HepG2 (cell line): Measurements from ENCODE around the gene RINL. TPM values are rescaled to one million over a fixed set of nuclear protein-coding genes. Genes with fewer than 3 reads are reported as not detected.

ENCODE experiments used
- AGO1 ChIP-seq: fragments of 200-400 bp; formaldehyde crosslinking; IDR thresholded peaks from 2 replicates; pipeline ENCODE4 v1.6.1; 2017; ENCODE audit warnings: mild to moderate bottlenecking, low read depth, low read length, moderate library complexity; ENCODE audit not compliant: poor library complexity, severe bottlenecking
- CAMTA2 ChIP-seq: sonication (generic); formaldehyde crosslinking; IDR thresholded peaks from 2 replicates; pipeline ENCODE4 v1.4.0; 2020; ENCODE audit warnings: mild to moderate bottlenecking, missing genetic modification reagents, borderline replicate concordance
- HNRNPLL ChIP-seq: fragments of 200-400 bp; formaldehyde crosslinking; IDR thresholded peaks from 2 replicates; pipeline ENCODE4 v1.6.1; 2017; ENCODE audit warnings: mild to moderate bottlenecking, low read depth, low read length; ENCODE audit not compliant: poor library complexity, severe bottlenecking
- KDM2A ChIP-seq: sonication (generic); formaldehyde crosslinking; IDR thresholded peaks from 2 replicates; pipeline ENCODE4 v1.4.0; 2020; ENCODE audit warnings: low read depth, missing genetic modification reagents, borderline replicate concordance
- NCOR1 ChIP-seq: fragments of 200-600 bp; sonication (generic); IDR thresholded peaks from 2 replicates; pipeline ENCODE4 v1.7.0; 2017; ENCODE audit warnings: antibody characterized with exemption, low read length, borderline replicate concordance
- POLR2AphosphoS5 ChIP-seq: IDR thresholded peaks from 2 replicates; pipeline ENCODE4 v1.6.1; 2012; ENCODE audit warnings: low read depth, low read length
- SATB2 ChIP-seq: sonication (generic); formaldehyde crosslinking; IDR thresholded peaks from 2 replicates; pipeline ENCODE4 v1.5.0; 2020; ENCODE audit warnings: missing genetic modification reagents
- SKI ChIP-seq: fragments of 450-650 bp; IDR thresholded peaks from one replicate; pipeline ENCODE4 v1.6.1; 2018; ENCODE audit warnings: mild to moderate bottlenecking; ENCODE audit not compliant: partially characterized antibody
- STAT5B ChIP-seq: sonication (generic); formaldehyde crosslinking; IDR thresholded peaks from 2 replicates; pipeline ENCODE4 v1.4.0; 2020; ENCODE audit warnings: missing genetic modification reagents
- TFDP2 ChIP-seq: sonication (generic); formaldehyde crosslinking; IDR thresholded peaks from 2 replicates; pipeline ENCODE4 v1.4.0; 2020; ENCODE audit warnings: missing genetic modification reagents
- THYN1 ChIP-seq: sonication (generic); formaldehyde crosslinking; IDR thresholded peaks from 2 replicates; pipeline ENCODE4 v1.8.1; 2023; ENCODE audit warnings: low read depth, mild to moderate bottlenecking, moderate library complexity, missing genetic modification reagents, borderline replicate concordance
- ZBTB20 ChIP-seq: sonication (generic); formaldehyde crosslinking; IDR thresholded peaks from 2 replicates; pipeline ENCODE4 v1.8.1; 2023; ENCODE audit warnings: missing genetic modification reagents, low read depth, mild to moderate bottlenecking, borderline replicate concordance
- ZMYM2 ChIP-seq: sonication (generic); formaldehyde crosslinking; IDR thresholded peaks from 2 replicates; pipeline ENCODE4 v1.8.0; 2022; ENCODE audit warnings: mild to moderate bottlenecking, missing genetic modification reagents
- ZNF33B ChIP-seq: sonication (generic); formaldehyde crosslinking; IDR thresholded peaks from 2 replicates; pipeline ENCODE4 v1.5.1; 2020; ENCODE audit warnings: mild to moderate bottlenecking, missing genetic modification reagents
- ZNF383 ChIP-seq: sonication (generic); formaldehyde crosslinking; IDR thresholded peaks from 2 replicates; pipeline ENCODE4 v1.4.0; 2020; ENCODE audit warnings: missing genetic modification reagents, mild to moderate bottlenecking, borderline replicate concordance
- ZNF546 ChIP-seq: sonication (generic); formaldehyde crosslinking; conservative IDR thresholded peaks from 2 replicates; pipeline ENCODE4 v1.8.1; 2023; ENCODE audit warnings: mild to moderate bottlenecking, missing genetic modification reagents
- ZNF558 ChIP-seq: sonication (generic); formaldehyde crosslinking; IDR thresholded peaks from 2 replicates; pipeline ENCODE4 v1.9.0; 2022; ENCODE audit warnings: mild to moderate bottlenecking, missing genetic modification reagents, borderline replicate concordance
- ZNF766 ChIP-seq: sonication (generic); formaldehyde crosslinking; IDR thresholded peaks from 2 replicates; pipeline ENCODE4 v1.5.0; 2020; ENCODE audit warnings: missing genetic modification reagents, borderline replicate concordance
- ZSCAN12 ChIP-seq: sonication (generic); formaldehyde crosslinking; IDR thresholded peaks from 2 replicates; pipeline ENCODE4 v1.9.0; 2021; ENCODE audit warnings: mild to moderate bottlenecking, missing genetic modification reagents
- polyA plus RNA-seq, 8 experiments: library from polyadenylated mRNA; depleted of rRNA in 3 of 8; stranded (reverse) in 7 of 8; unstranded in 1 of 8; fragments of >200 nt; fragmentation: Illumina TruSeq in 4 of 8; extraction: Trizol in 4 of 8; gene quantifications; 2 replicates each; pipeline versions ENCODE4 v1.2.1 to v1.2.3, GENCODE V29; 2011 to 2016; ENCODE audit warnings: low read depth in 4 of 8, missing spikeins in 1 of 8, mixed read lengths in 1 of 8; ENCODE audit not compliant: insufficient read depth in 1 of 8
- total RNA-seq, 5 experiments: library from RNA; depleted of rRNA; stranded (reverse); fragments of >200 nt; fragmentation: Illumina TruSeq; extraction: Trizol; gene quantifications; 2 replicates each; pipeline ENCODE4 v1.2.3, GENCODE V29; 2016; ENCODE audit warnings: low read depth in 1 of 5
- TF ChIP-seq, protein P1 (sequence below): sonication (generic); formaldehyde crosslinking; IDR thresholded peaks from 2 replicates; pipeline ENCODE4 v1.4.0; 2020; ENCODE audit warnings: missing genetic modification reagents, borderline replicate concordance
- TF ChIP-seq, protein P2 (sequence below): sonication (generic); formaldehyde crosslinking; IDR thresholded peaks from 2 replicates; pipeline ENCODE4 v1.8.0; 2022; ENCODE audit warnings: missing genetic modification reagents, low read depth, mild to moderate bottlenecking, borderline replicate concordance
- TF ChIP-seq, protein P3 (sequence below): sonication (generic); formaldehyde crosslinking; IDR thresholded peaks from 2 replicates; pipeline ENCODE4 v1.5.0; 2020; ENCODE audit warnings: mild to moderate bottlenecking, missing genetic modification reagents, moderate library complexity

RINL gene
- total and polyA plus RNA-seq, 2 of the 13 experiments (the other 11 are each of a cell fraction or from before 2014, with no cell fraction given), result 11.4 to 18.0 TPM

DNA sequence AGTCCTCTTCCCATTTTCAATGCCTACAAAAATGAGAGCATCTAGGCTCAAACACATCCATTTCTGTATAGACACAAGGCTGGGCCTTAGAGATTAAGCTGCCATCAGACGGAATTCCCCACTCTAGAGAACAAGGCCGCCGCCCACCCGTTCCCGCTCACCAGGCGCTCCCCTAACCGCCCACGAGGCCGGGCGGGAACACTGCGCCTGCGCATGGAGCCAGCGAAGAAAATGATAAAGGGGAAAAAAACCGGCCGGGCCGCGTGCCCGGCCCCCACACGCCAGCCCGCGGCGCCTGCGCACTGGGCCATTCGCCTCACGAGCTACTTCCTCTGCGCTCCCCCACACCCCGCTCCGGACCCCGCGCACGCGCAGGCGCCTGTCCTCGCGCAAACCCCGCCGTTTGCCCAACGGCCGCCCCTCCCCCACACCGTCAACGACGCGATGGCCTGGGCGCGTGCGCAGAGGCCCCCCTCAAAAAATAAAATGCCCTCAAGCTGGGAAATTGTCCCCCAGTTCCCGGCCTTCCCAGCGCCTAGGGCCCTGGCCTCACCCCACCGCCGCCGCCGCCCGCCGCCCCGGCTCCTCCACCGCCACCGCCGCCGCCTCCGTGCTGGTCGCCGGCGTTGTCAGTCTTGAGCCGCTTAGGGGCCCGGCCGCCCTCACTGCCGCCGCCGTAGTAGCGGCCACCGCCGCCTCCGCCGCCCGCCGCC, 28.8 kb downstream of the RINL start (continued):
- TF ChIP-seq, protein P1, sequence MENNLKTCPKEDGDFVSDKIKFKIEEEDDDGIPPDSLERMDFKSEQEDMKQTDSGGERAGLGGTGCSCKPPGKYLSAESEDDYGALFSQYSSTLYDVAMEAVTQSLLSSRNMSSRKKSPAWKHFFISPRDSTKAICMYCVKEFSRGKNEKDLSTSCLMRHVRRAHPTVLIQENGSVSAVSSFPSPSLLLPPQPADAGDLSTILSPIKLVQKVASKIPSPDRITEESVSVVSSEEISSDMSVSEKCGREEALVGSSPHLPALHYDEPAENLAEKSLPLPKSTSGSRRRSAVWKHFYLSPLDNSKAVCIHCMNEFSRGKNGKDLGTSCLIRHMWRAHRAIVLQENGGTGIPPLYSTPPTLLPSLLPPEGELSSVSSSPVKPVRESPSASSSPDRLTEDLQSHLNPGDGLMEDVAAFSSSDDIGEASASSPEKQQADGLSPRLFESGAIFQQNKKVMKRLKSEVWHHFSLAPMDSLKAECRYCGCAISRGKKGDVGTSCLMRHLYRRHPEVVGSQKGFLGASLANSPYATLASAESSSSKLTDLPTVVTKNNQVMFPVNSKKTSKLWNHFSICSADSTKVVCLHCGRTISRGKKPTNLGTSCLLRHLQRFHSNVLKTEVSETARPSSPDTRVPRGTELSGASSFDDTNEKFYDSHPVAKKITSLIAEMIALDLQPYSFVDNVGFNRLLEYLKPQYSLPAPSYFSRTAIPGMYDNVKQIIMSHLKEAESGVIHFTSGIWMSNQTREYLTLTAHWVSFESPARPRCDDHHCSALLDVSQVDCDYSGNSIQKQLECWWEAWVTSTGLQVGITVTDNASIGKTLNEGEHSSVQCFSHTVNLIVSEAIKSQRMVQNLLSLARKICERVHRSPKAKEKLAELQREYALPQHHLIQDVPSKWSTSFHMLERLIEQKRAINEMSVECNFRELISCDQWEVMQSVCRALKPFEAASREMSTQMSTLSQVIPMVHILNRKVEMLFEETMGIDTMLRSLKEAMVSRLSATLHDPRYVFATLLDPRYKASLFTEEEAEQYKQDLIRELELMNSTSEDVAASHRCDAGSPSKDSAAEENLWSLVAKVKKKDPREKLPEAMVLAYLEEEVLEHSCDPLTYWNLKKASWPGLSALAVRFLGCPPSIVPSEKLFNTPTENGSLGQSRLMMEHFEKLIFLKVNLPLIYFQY (CRISPR knock-in tag), result no peak
- TF ChIP-seq ZMYM2 (CRISPR knock-in tag) (no peak), ZNF558 (CRISPR knock-in tag) (peak; percentile 75; the same call in 1 of the 2 replicates), THYN1 (CRISPR knock-in tag) (no peak), ZNF546 (CRISPR knock-in tag) (0 out of 2 replicates have a peak, but pooled peaks have one; percentile 43), STAT5B (CRISPR knock-in tag) (no peak), ZNF33B (CRISPR knock-in tag) (no peak), TFDP2 (CRISPR knock-in tag) (peak; percentile 89), KDM2A (CRISPR knock-in tag) (no peak), HNRNPLL (peak; percentile 96), SATB2 (CRISPR knock-in tag) (no peak), ZNF766 (CRISPR knock-in tag) (no peak; the same call in 1 of the 2 replicates), AGO1 (peak; percentile 99), ZBTB20 (CRISPR knock-in tag) (peak; percentile 25; the same call in 1 of the 2 replicates), ZNF383 (CRISPR knock-in tag) (no peak), CAMTA2 (CRISPR knock-in tag) (no peak), NCOR1 (peak; percentile 12; the same call in 1 of the 2 replicates), POLR2AphosphoS5 (peak; percentile 51; the same call in 1 of the 2 replicates), ZSCAN12 (CRISPR knock-in tag) (0 out of 2 replicates have a peak, but pooled peaks have one; percentile 77), SKI (no peak)
- TF ChIP-seq, protein P2, sequence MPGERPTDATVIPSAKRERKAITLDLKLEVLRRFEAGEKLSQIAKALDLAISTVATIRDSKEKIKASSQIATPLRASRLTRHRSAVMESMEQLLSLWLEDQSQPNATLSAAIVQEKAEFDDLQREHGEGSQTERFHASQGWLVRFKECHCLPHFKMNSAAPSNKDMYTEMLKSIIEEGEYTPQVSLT (CRISPR knock-in tag), result no peak
- TF ChIP-seq, protein P3, sequence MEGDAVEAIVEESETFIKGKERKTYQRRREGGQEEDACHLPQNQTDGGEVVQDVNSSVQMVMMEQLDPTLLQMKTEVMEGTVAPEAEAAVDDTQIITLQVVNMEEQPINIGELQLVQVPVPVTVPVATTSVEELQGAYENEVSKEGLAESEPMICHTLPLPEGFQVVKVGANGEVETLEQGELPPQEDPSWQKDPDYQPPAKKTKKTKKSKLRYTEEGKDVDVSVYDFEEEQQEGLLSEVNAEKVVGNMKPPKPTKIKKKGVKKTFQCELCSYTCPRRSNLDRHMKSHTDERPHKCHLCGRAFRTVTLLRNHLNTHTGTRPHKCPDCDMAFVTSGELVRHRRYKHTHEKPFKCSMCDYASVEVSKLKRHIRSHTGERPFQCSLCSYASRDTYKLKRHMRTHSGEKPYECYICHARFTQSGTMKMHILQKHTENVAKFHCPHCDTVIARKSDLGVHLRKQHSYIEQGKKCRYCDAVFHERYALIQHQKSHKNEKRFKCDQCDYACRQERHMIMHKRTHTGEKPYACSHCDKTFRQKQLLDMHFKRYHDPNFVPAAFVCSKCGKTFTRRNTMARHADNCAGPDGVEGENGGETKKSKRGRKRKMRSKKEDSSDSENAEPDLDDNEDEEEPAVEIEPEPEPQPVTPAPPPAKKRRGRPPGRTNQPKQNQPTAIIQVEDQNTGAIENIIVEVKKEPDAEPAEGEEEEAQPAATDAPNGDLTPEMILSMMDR (CRISPR knock-in tag), result no peak
